HEK293T (cell line): ENCODE data around the gene DRD2.

Source experiments
- FOXA1 ChIP-seq: fragments of 450-650 bp; IDR thresholded peaks from 2 replicates; pipeline ENCODE4 v1.6.1; 2016; ENCODE audit warnings: mild to moderate bottlenecking
- FOXM1 ChIP-seq: fragments of 450-650 bp; IDR thresholded peaks from 2 replicates; pipeline ENCODE4 v1.6.1; 2017; ENCODE audit warnings: mild to moderate bottlenecking, borderline replicate concordance
- SUZ12 ChIP-seq: fragments of 450-650 bp; IDR thresholded peaks from 2 replicates; pipeline ENCODE4 v1.6.1; 2016; ENCODE audit warnings: mild to moderate bottlenecking
- TARDBP ChIP-seq: fragments of 450-650 bp; IDR thresholded peaks from 2 replicates; pipeline ENCODE4 v1.6.1; 2016

GRCh38 chr11:113481226-113481625 lies 6.0 kb upstream of the DRD2 start:
- TF ChIP-seq FOXA1 (no peak), FOXM1 (no peak), SUZ12 (no peak), TARDBP (no peak)
